ENCODE results near the gene NKAIN2.

The NKAIN2 gene

DNA sequence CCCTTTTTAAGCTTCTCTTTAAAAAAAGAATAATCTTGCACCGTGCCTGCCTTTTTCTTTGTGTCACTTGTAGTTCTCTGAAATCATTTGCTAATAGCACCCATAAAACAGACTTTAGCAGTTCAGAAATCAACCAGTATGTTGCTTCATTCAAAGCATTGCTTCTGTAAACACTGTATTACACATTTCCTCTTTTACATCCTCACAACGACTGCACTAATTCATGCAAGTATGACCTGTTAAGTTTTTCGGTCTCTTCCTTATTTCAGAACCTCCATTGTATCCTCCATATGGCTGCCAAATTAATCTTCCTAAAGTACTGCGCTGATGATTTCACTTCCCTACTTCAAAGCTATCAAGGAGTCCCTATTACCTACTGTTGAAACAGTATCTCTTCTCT is 1015.7 kb downstream of the NKAIN2 start:
- Histone ChIP-seq H3K36me3 (no peaks in the 10 kb centered on the region), H3K9ac (no peak overlapping the region), H3K4me1 (peaks cover 0 to 12% (median 0%) of the 10 kb centered on the region in 10 experiments; a peak in 6 of 20 replicates), H3K9me3 (replicated peaks in 1 of 11) (no peaks in the 10 kb centered on the region), H3K27ac (peak overlapping the region in 4 of 11 experiments; percentile 19 to 56 (median 37); a peak in 5 of 22 replicates), H3K4me2 (peak overlapping the region in 4 of 11 experiments; percentile 11 to 61 (median 32); a peak in 4 of 22 replicates), H3K27me3 (no peaks in the 10 kb centered on the region), H4K20me1 (no peaks in the 10 kb centered on the region), H3K4me3 (no peak overlapping the region)
- peak in 2 of 11 experiments; percentile 12 to 63; a peak in 1 of 22 replicates for TF ChIP-seq Cebpa-rat (IDR thresholded peaks at IDR 0.05)

DNA sequence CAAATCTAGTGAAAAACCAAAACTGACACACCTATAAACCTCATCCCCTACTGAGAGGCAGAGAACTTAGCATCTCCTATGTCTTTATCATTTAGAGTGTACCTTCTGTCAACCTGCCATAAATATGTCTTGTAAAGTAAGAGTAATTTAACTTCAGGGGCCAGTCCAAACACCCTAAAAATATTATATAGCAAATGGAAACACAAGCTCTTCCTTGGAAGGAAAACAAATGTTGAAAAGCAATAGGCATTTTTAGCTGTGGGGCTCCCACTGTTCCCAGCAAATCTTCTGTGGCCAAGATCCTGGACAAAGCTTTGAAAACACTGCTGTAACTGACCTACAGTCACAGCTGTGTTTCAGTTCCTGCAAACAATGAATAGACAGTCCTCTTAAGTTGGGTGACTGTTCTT is 1018.5 kb downstream of the NKAIN2 start:
- Histone ChIP-seq H3K27me3 (no peaks in the 10 kb centered on the region), H3K4me1 (peaks cover 0 to 12% (median 0%) of the 10 kb centered on the region in 10 experiments; a peak in 6 of 20 replicates), H3K36me3 (no peaks in the 10 kb centered on the region), H3K4me3 (no peak overlapping the region), H3K27ac (no peak overlapping the region), H4K20me1 (no peaks in the 10 kb centered on the region), H3K4me2 (no peak overlapping the region), H3K9me3 (replicated peaks in 1 of 11) (no peaks in the 10 kb centered on the region), H3K9ac (no peak overlapping the region)
- no peak for TF ChIP-seq Cebpa-rat (IDR thresholded peaks at IDR 0.05)

DNA sequence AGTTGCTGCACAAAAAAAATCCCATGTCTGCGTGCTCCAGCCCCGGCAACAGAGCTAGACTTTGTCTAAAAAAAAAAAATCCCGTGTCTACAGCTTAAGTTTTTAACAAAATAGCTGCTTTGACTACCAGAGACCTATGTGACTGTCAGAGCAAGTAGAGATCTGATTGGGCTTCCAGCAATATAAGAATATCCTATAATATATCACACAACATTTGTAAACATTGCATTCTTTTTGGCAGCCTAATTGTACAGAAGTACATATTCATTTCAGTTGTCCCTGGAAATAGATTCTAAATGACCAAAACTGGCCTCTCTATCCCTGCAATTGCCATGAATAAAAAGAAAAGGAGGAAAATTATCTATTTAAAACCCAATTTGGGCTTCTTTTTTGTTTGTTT is 1019.1 kb downstream of the NKAIN2 start:
- Histone ChIP-seq H3K27me3 (no peaks in the 10 kb centered on the region), H4K20me1 (no peaks in the 10 kb centered on the region), H3K27ac (no peak overlapping the region), H3K9me3 (replicated peaks in 1 of 11) (no peaks in the 10 kb centered on the region), H3K4me3 (no peak overlapping the region), H3K4me1 (peaks cover 0 to 12% (median 0%) of the 10 kb centered on the region in 10 experiments; a peak in 6 of 20 replicates), H3K36me3 (no peaks in the 10 kb centered on the region), H3K9ac (no peak overlapping the region), H3K4me2 (no peak overlapping the region)
- TF ChIP-seq Cebpa-rat (IDR thresholded peaks at IDR 0.05): no peak

DNA sequence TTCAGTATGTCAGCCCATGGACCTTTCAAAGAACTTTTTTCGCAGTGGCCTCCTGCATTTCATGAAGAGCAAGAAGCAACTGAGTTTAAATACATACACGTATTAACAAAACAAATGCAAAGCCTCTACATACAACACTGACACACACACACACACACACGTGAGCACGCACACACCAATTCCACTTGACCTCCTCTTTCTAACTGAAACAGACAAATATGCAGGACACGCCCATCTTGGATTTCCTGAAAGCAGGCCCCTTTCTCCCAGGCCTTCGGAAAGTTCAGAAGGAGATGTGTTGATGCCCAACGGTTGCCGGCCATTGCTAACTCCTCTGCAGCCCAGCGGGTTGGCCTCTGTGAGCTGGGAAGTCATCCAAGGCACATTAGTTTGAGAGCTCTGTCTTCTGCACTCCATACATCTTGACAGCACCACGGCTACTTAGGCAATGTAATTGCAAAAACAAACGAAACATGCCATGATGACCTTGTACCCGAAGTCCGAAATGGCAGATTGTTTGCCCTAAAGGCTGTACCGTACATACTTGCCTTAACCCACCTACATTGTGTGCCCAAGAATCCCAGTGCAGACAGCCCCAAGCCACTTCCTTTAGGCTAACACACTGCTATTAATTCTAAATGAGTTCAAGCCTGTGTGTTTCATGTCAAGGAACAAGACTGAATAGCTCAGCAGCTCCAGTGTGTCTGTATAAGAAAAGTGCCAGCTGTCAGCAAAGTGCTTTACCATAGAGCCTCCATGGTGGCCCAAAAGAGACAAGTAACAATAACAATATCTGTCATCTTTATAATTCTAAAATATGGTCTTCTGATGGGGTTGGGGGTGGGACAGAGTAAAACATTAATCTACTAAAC is 1019.8 kb downstream of the NKAIN2 start:
- no peak overlapping the region for H3K4me3 ChIP-seq
- no peaks in the 10 kb centered on the region for H3K9me3 ChIP-seq (replicated peaks in 1 of 11)
- peaks cover 0 to 9% (median 0%) of the 10 kb centered on the region in 10 experiments; a peak in 6 of 20 replicates for H3K4me1 ChIP-seq
- no peak overlapping the region for H3K9ac ChIP-seq
- H3K36me3 ChIP-seq: no peaks in the 10 kb centered on the region
- TF ChIP-seq Cebpa-rat (IDR thresholded peaks at IDR 0.05): no peak
- H4K20me1 ChIP-seq: no peaks in the 10 kb centered on the region
- H3K27me3 ChIP-seq: no peaks in the 10 kb centered on the region
- no peak overlapping the region for H3K4me2 ChIP-seq
- no peak overlapping the region for H3K27ac ChIP-seq

DNA sequence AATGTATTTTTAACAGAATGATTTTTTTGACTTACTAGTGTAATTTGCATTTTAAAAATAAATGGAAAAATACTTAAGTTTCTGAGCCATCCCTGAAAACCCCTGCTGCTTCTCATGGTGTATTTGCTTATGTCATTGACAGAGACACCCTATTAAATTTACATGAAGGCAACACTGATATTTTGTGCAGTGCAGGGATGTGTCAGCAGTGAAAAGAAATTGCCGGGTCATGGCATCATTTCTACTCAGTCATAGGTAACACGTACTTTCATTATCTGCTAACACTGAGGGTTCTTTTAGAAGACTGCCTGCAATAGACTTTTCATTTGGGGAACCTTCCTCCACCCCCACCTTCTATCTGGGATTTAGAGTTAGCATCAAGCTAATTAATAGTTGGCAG is 1021.9 kb downstream of the NKAIN2 start:
- no peaks in the 10 kb centered on the region for H3K36me3 ChIP-seq
- H4K20me1 ChIP-seq: no peaks in the 10 kb centered on the region
- H3K27me3 ChIP-seq: no peaks in the 10 kb centered on the region
- no peak overlapping the region for H3K4me2 ChIP-seq
- no peak overlapping the region for H3K27ac ChIP-seq
- no peak overlapping the region for H3K4me3 ChIP-seq
- no peak for TF ChIP-seq Cebpa-rat (IDR thresholded peaks at IDR 0.05)
- no peaks in the 10 kb centered on the region for H3K4me1 ChIP-seq
- no peak overlapping the region for H3K9ac ChIP-seq
- H3K9me3 ChIP-seq (replicated peaks in 1 of 11): no peaks in the 10 kb centered on the region

DNA sequence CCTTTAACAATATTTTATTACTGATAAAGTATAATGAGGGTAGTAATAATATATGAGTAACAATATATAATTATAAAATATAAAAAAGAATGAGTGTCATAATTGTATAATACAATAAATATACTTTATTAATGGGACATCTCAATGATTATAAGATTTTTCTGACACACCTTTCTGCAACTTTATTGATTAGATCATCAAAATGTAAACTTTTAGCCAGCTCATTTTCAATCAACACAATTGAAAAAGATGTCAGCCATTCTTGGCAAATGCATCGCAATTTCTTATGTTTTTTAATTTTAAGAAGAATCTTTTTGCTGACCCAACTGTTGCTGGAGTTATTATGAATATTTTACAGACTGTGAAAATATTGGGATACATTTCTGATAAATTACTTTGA is 1026.2 kb downstream of the NKAIN2 start:
- Histone ChIP-seq H3K27ac (no peak overlapping the region), H3K9ac (no peak overlapping the region), H3K27me3 (no peaks in the 10 kb centered on the region), H3K9me3 (replicated peaks in 1 of 11) (no peaks in the 10 kb centered on the region), H3K4me2 (no peak overlapping the region), H3K4me1 (no peaks in the 10 kb centered on the region), H3K36me3 (no peaks in the 10 kb centered on the region), H3K4me3 (no peak overlapping the region), H4K20me1 (no peaks in the 10 kb centered on the region)
- TF ChIP-seq Cebpa-rat (IDR thresholded peaks at IDR 0.05): no peak

DNA sequence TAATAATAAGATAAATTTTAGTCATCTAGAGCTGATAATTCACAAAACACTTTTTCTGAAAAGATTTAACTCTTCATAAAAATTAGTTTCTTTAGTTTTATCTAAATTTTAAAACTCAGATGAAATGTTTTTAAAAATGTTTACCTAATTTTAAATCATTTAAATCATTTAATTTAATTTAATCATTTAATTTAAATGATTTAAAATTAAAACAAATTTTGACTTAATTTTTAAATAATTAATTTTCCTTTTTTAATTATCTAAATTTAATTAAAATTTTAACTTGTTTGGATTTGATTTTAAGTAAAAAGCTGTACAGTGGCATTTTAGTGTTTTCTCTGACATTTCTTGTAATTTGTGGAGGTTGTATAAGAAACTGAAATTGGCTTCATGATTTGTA is 1026.8 kb downstream of the NKAIN2 start:
- Histone ChIP-seq H3K36me3 (no peaks in the 10 kb centered on the region), H3K27me3 (no peaks in the 10 kb centered on the region), H3K4me1 (no peaks in the 10 kb centered on the region), H3K27ac (no peak overlapping the region), H3K4me2 (no peak overlapping the region), H3K9me3 (replicated peaks in 1 of 11) (no peaks in the 10 kb centered on the region), H3K9ac (no peak overlapping the region), H3K4me3 (no peak overlapping the region), H4K20me1 (no peaks in the 10 kb centered on the region)
- no peak for TF ChIP-seq Cebpa-rat (IDR thresholded peaks at IDR 0.05)

DNA sequence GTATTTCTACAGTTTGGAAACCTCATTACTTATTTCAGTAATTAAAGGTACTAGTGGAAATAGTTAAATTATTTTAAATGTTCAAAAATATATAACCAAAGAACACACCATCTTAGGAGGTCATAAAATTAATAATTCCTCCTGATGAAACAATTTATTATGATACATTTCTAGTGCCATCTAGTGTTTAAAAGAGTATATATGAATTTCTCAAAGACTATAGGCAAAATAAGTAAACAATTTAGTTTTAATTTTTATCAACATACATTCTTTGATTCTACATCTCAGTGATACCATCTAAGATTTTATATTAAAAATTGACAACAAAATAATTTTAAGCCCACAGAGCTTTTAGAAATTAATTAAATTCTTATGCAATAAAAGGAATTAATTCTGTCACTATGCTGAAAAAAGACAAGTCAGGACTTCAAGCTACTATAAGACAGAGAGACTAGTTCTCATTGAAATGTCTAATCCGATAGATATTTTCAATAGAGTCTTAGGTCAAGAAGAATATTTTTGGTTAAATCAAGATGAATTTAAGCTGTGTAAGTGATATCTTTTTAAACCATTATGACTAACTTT is 1050.8 kb downstream of the NKAIN2 start:
- Histone ChIP-seq H3K9me3 (replicated peaks in 1 of 11) (no peaks in the 10 kb centered on the region), H3K27me3 (no peaks in the 10 kb centered on the region), H3K36me3 (no peaks in the 10 kb centered on the region), H3K4me3 (no peak overlapping the region), H3K4me1 (no peaks in the 10 kb centered on the region), H3K27ac (no peak overlapping the region), H3K4me2 (no peak overlapping the region), H4K20me1 (no peaks in the 10 kb centered on the region), H3K9ac (no peak overlapping the region)
- no peak for TF ChIP-seq Cebpa-rat (IDR thresholded peaks at IDR 0.05)

DNA sequence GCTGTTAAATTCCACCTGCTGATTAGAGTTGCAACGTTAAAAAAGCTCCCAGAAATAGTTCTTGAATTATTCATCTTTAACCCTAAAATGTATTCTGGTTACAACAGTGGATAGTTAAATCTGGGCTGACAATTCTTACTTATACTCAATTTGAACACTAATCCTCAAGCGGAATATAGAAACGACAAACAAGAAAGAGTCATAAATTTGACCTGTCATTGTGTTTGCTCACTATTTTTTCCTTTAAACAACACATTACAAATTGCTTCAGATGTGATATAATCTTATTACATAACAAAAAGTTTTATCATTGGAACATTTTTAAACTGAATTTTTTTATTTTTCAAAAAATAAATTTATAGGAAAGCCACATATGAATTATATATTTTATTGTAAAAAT is 1054.1 kb downstream of the NKAIN2 start:
- Histone ChIP-seq H3K9ac (no peak overlapping the region), H3K36me3 (no peaks in the 10 kb centered on the region), H3K4me3 (no peak overlapping the region), H4K20me1 (no peaks in the 10 kb centered on the region), H3K27ac (no peak overlapping the region), H3K9me3 (replicated peaks in 1 of 11) (peaks cover 0 to 21% (median 14%) of the 10 kb centered on the region in 11 experiments; a peak in 18 of 22 replicates), H3K4me2 (no peak overlapping the region), H3K4me1 (no peaks in the 10 kb centered on the region), H3K27me3 (no peaks in the 10 kb centered on the region)
- TF ChIP-seq Cebpa-rat (IDR thresholded peaks at IDR 0.05): no peak
